K562 (cell line): ENCODE results near the gene PUS7L. TPM values are rescaled to one million over a fixed set of nuclear protein-coding genes. Genes with fewer than 3 reads are reported as not detected.

Experiments
- ATAC-seq: fragments of 200-7000 bp; cut with Tn5 transposase; 3 replicates; pipeline ENCODE4 v1.9.1; 2020; ENCODE audit warnings: moderate library complexity
- BruUV-seq: library from RNA; stranded (reverse); fragments of 400-500 nt; replicated peaks from 2 replicates; lab custom pipeline; 2021; lab: Mats Ljungman, UMichigan
- CTCF ChIA-PET: fragments of 300-600 bp; formaldehyde crosslinking; extraction: SDS; loops from one replicate; lab custom pipeline; 2021; ENCODE audit warnings: low intra/inter-chr PET ratio; lab: Yijun Ruan, JAX
- POLR2A ChIA-PET: fragments of 300-600, 350-650 bp; sonication (Branson Sonifier 250); formaldehyde crosslinking; extraction: SDS; loops from one replicate; lab custom pipeline; 2021; ENCODE audit warnings: antibody characterized with exemption, inconsistent platforms; lab: Yijun Ruan, JAX
- DNase-seq, 4 experiments: peaks; one replicate each; pipeline versions ENCODE4 v3.0.0 to v3.0.0-alpha.2; 2011 to 2018; ENCODE audit warnings: low spot score in 3 of 4, mixed read lengths in 3 of 4; ENCODE audit errors: extremely low read depth in 1 of 4
- FAIRE-seq: peaks from 2 replicates; lab custom pipeline; 2011; peaks lifted over from hg19 to GRCh38; lab: Jason Lieb, UNC
- H2AFZ ChIP-seq: 2 replicates; pipeline ENCODE4 v1.6.0; 2011; ENCODE audit warnings: low read depth, low read length, control low read depth, inconsistent platforms
- H3K27ac ChIP-seq: fragments of 200-600 bp; 3 replicates; pipeline ENCODE4 v1.8.0; 2011; ENCODE audit warnings: low read depth, mild to moderate bottlenecking, control low read depth, inconsistent platforms, low read length, moderate library complexity, mixed read lengths; ENCODE audit errors: extremely low read depth
- H3K27me3 ChIP-seq, 2 experiments: fragments of 300-600 bp in 1 of 2; 2 replicates in 1 of 2; 3 replicates in 1 of 2; pipeline versions ENCODE4 v1.6.0 to v1.8.0; 2011; ENCODE audit warnings: inconsistent platforms in 2 of 2, low read length in 2 of 2, mild to moderate bottlenecking in 1 of 2, mixed read lengths in 1 of 2, moderate library complexity in 1 of 2; ENCODE audit not compliant: control insufficient read depth in 2 of 2, insufficient read depth in 2 of 2
- H3K36me3 ChIP-seq: fragments of 300-600 bp; 3 replicates; pipeline ENCODE4 v1.8.0; 2011; ENCODE audit warnings: mild to moderate bottlenecking, low read length, inconsistent platforms; ENCODE audit not compliant: control insufficient read depth, insufficient read depth
- H3K4me1 ChIP-seq, 2 experiments: fragments of 200-600 bp in 1 of 2; replicated peaks in 1 of 2; 2 replicates in 1 of 2; 3 replicates in 1 of 2; pipeline versions ENCODE4 v1.5.1 to v1.8.0; 2011; ENCODE audit warnings: inconsistent platforms in 2 of 2, low read length in 2 of 2, mild to moderate bottlenecking in 1 of 2, mixed read lengths in 1 of 2, moderate library complexity in 1 of 2; ENCODE audit not compliant: control insufficient read depth in 2 of 2, insufficient read depth in 2 of 2
- H3K4me2 ChIP-seq: 2 replicates; pipeline ENCODE4 v1.6.1; 2011; ENCODE audit warnings: low read length, control low read depth, inconsistent platforms, mixed read lengths; ENCODE audit not compliant: insufficient read depth
- H3K4me3 ChIP-seq: fragments of 200-600 bp; sonication (generic), shearing (Covaris generic); 2 replicates; pipeline ENCODE4 v1.5.1; 2016; ENCODE audit warnings: control low read depth, inconsistent platforms
- H3K79me2 ChIP-seq: fragments of 200-600 bp; 3 replicates; pipeline ENCODE4 v1.8.0; 2011; ENCODE audit warnings: low read length, inconsistent platforms; ENCODE audit not compliant: control insufficient read depth, insufficient read depth
- H3K9ac ChIP-seq, 2 experiments: 2 replicates each; pipeline versions ENCODE4 v1.6.0 to v1.6.1; 2011; ENCODE audit warnings: low read depth in 2 of 2, low read length in 2 of 2, control low read depth in 1 of 2, inconsistent platforms in 1 of 2, mild to moderate bottlenecking in 1 of 2, mixed read lengths in 1 of 2; ENCODE audit not compliant: insufficient read depth in 1 of 2
- H3K9me1 ChIP-seq: one replicate; pipeline ENCODE4 v1.6.0; 2011; ENCODE audit warnings: inconsistent platforms, mild to moderate bottlenecking, low read length, moderate library complexity; ENCODE audit not compliant: control insufficient read depth, insufficient read depth
- H3K9me3 ChIP-seq: replicated peaks from 2 replicates; pipeline ENCODE4 v1.5.1; 2011; ENCODE audit warnings: low read depth, low read length, inconsistent platforms; ENCODE audit not compliant: control insufficient read depth, insufficient read depth
- H4K20me1 ChIP-seq: replicated peaks from 2 replicates; pipeline ENCODE4 v1.6.1; 2011; ENCODE audit warnings: low read length, inconsistent platforms, mixed read lengths; ENCODE audit not compliant: control insufficient read depth, insufficient read depth
- CSDE1 ChIP-seq, 2 experiments: fragments of 450-650 bp; IDR thresholded peaks; 2 replicates each; pipeline ENCODE4 v1.6.1; 2016; ENCODE audit warnings: mild to moderate bottlenecking in 1 of 2
- HCFC1 ChIP-seq: IDR thresholded peaks from 2 replicates; pipeline ENCODE4 v1.6.1; 2012; ENCODE audit warnings: low read depth, low read length, improper control_type of control experiment
- MAZ ChIP-seq, 2 experiments: fragments of 450-650 bp in 1 of 2; sonication (generic) in 1 of 2; formaldehyde crosslinking; IDR thresholded peaks in 1 of 2; conservative IDR thresholded peaks in 1 of 2; 2 replicates each; pipeline versions ENCODE4 v1.4.0 to v1.5.0; 2020; ENCODE audit warnings: mild to moderate bottlenecking in 1 of 2, missing genetic modification reagents in 1 of 2
- MXI1 ChIP-seq: IDR thresholded peaks from 2 replicates; pipeline ENCODE4 v1.6.1; 2011; ENCODE audit warnings: low read depth, mild to moderate bottlenecking, improper control_type of control experiment, low read length
- NFRKB ChIP-seq: fragments of 450-650 bp; IDR thresholded peaks from 2 replicates; pipeline ENCODE4 v1.6.1; 2016; ENCODE audit warnings: low read depth
- POLR2G ChIP-seq: fragments of 200-400 bp; formaldehyde crosslinking; IDR thresholded peaks from 2 replicates; pipeline ENCODE4 v1.6.1; 2017; ENCODE audit warnings: low read depth, mild to moderate bottlenecking, antibody characterized with exemption, low read length, moderate library complexity
- PTBP1 ChIP-seq: fragments of 200-400 bp; formaldehyde crosslinking; IDR thresholded peaks from 2 replicates; pipeline ENCODE4 v1.6.1; 2017; ENCODE audit warnings: low read depth, low read length
- STAT5A ChIP-seq: IDR thresholded peaks from 2 replicates; pipeline ENCODE4 v1.6.1; 2012; ENCODE audit warnings: low read length, inconsistent platforms, borderline replicate concordance
- WGBS: fragments of 100-300 bp; shearing (Covaris generic); methylation state at CpG from one replicate; pipeline ENCODE4 v1.1.6; 2016; ENCODE audit warnings: low coverage, mixed read lengths; ENCODE audit not compliant: insufficient coverage; ENCODE audit errors: missing lambda C conversion rate; 5-methylcytosine and 5-hydroxymethylcytosine counted together
- in situ Hi-C: fragments of 300-500 bp; cut with MboI; formaldehyde crosslinking; loops from 4 replicates; pipeline ENCODE4 v1.15.0; 2018; ENCODE audit warnings: inconsistent platforms, mixed read lengths
- intact Hi-C: fragments of 100-400 bp; cut with micrococcal nuclease; formaldehyde crosslinking; loops from 2 replicates; pipeline ENCODE4 v1.14.2; 2022
- polyA plus RNA-seq, 8 experiments: library from polyadenylated mRNA; depleted of rRNA in 4 of 8; stranded (reverse) in 5 of 8; unstranded in 3 of 8; fragments of >200 nt; fragmentation: Nextera tagmentation in 2 of 8; fragmentation: Illumina TruSeq in 1 of 8; extraction: Ambion mirVana in 2 of 8; extraction: Trizol in 1 of 8; gene quantifications; 2 replicates each; pipeline versions ENCODE4 v1.2.1 to v1.2.3, GENCODE V29; 2011 to 2014; ENCODE audit warnings: inconsistent platforms in 1 of 8, missing spikeins in 1 of 8
- total RNA-seq, 7 experiments: library from RNA; depleted of rRNA in 6 of 7; stranded (reverse); fragments of >200 nt in 6 of 7; fragmentation: Illumina TruSeq in 2 of 7; extraction: Trizol in 2 of 7; gene quantifications; 2 replicates each; pipeline versions ENCODE4 v1.2.1 to v1.2.3, GENCODE V29; 2011 to 2021; ENCODE audit warnings: low replicate concordance in 1 of 7
- TF ChIP-seq, protein P1 (sequence below), 2 experiments: fragments of 450-650 bp; IDR thresholded peaks; 2 replicates each; pipeline ENCODE4 v1.6.1; 2016
- TF ChIP-seq, protein P2 (sequence below): fragments of 200-800 bp; sonication (Bioruptor generic); IDR thresholded peaks from 2 replicates; pipeline ENCODE4 v1.6.1; 2017; ENCODE audit warnings: missing genetic modification characterization, missing compliant biosample characterization
- TF ChIP-seq, protein P3 (sequence below), 2 experiments: fragments of 450-650 bp in 1 of 2; IDR thresholded peaks; 2 replicates each; pipeline ENCODE4 v1.6.1; 2011 to 2017; ENCODE audit warnings: low read depth in 2 of 2, antibody characterized with exemption in 1 of 2, borderline replicate concordance in 1 of 2, low read length in 1 of 2, mild to moderate bottlenecking in 1 of 2, mixed read lengths in 1 of 2; ENCODE audit not compliant: control insufficient read depth in 1 of 2
- TF ChIP-seq, protein P4 (sequence below): sonication (generic); formaldehyde crosslinking; IDR thresholded peaks from 2 replicates; pipeline ENCODE4 v1.8.0; 2023; ENCODE audit warnings: mild to moderate bottlenecking, missing genetic modification reagents

The PUS7L gene
- total and polyA plus RNA-seq, 9 of the 15 experiments (the other 6 are each of a cell fraction or from before 2014, with no cell fraction given), result 10.8 to 53.3 (median 25.2) TPM

DNA sequence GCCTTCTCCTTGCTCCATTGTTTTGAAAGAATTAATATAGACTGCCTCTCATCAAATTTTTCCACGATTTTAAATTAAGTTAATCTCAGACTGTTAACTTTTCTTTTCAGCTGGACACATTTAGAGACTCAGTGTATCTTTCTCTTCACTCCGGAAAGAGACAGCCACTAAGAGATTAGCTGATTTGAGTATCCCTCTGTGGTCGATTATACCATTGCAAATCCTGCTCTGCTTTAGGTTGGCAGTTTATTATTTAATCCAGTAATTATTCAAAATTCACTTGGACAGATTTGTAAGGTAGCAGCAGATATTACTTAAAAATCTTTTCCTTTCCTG is 48.1 kb upstream of the PUS7L start:
- peak overlapping the region; percentile 90 for H3K4me2 ChIP-seq
- no peaks in the 10 kb centered on the region; a peak in 1 of 5 replicates for H3K27me3 ChIP-seq
- intact Hi-C loops (loop anchor here (5.0 kb wide), 1 partner anchor 49 kb away; the partner anchor contains the start of genes IRAK4 and PUS7L), in situ Hi-C loops (no loop called here)
- no peaks in the 10 kb centered on the region for H3K9me1 ChIP-seq
- BruUV-seq, result TSS peak; percentile 81
- ATAC-seq (no peak), FAIRE-seq (peak; percentile 69), DNase-seq (no peak)
- no peaks in the 10 kb centered on the region for H3K9me3 ChIP-seq
- H4K20me1 ChIP-seq, result no peaks in the 10 kb centered on the region
- H3K36me3 ChIP-seq, result peaks cover 26% of the 10 kb centered on the region
- peak overlapping the region; percentile 92 for H3K4me3 ChIP-seq
- peak overlapping the region in 1 of 2 experiments; percentile 89; a peak in 3 of 4 replicates for H3K9ac ChIP-seq
- H3K4me1 ChIP-seq, result peaks cover 0 to 2% of the 10 kb centered on the region in 2 experiments; a peak in 1 of 5 replicates
- peaks cover 40% of the 10 kb centered on the region for H3K79me2 ChIP-seq
- 0% methylated on average over 3 of the region's 3 CpGs for WGBS
- ChIA-PET POLR2A (interaction anchor here (1.4 to 2.6 kb wide), 4 partner anchors 9 to 17 kb away, joined by 4 to 12 read pairs (median 6); no protein-coding TSS in a partner anchor), CTCF (no interaction called here)
- peak overlapping the region; percentile 95 for H2AFZ ChIP-seq
- peak overlapping the region; percentile 92 for H3K27ac ChIP-seq
- TF ChIP-seq MXI1 (no peak), CSDE1 (IDR thresholded peaks at IDR 0.05) (no peak), STAT5A (no peak), MAZ (CRISPR knock-in tag; conservative IDR thresholded peaks at IDR 0.05 in 1 of 2, IDR thresholded peaks at IDR 0.05 in 1 of 2) (no peak), NFRKB (peak; percentile 4; the same call in 1 of the 2 replicates), HCFC1 (no peak), PTBP1 (no peak), POLR2G (no peak)
- TF ChIP-seq, protein P1, sequence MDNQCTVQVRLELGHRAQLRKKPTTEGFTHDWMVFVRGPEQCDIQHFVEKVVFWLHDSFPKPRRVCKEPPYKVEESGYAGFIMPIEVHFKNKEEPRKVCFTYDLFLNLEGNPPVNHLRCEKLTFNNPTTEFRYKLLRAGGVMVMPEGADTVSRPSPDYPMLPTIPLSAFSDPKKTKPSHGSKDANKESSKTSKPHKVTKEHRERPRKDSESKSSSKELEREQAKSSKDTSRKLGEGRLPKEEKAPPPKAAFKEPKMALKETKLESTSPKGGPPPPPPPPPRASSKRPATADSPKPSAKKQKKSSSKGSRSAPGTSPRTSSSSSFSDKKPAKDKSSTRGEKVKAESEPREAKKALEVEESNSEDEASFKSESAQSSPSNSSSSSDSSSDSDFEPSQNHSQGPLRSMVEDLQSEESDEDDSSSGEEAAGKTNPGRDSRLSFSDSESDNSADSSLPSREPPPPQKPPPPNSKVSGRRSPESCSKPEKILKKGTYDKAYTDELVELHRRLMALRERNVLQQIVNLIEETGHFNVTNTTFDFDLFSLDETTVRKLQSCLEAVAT (IDR thresholded peaks at IDR 0.05), result 0 out of 4 replicates have a peak, but pooled peaks of 1 of the 2 experiments have one; percentile 11
- TF ChIP-seq, protein P2, sequence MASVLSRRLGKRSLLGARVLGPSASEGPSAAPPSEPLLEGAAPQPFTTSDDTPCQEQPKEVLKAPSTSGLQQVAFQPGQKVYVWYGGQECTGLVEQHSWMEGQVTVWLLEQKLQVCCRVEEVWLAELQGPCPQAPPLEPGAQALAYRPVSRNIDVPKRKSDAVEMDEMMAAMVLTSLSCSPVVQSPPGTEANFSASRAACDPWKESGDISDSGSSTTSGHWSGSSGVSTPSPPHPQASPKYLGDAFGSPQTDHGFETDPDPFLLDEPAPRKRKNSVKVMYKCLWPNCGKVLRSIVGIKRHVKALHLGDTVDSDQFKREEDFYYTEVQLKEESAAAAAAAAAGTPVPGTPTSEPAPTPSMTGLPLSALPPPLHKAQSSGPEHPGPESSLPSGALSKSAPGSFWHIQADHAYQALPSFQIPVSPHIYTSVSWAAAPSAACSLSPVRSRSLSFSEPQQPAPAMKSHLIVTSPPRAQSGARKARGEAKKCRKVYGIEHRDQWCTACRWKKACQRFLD (CRISPR knock-in tag), result 0 out of 2 replicates have a peak, but pooled peaks have one; percentile 5
- TF ChIP-seq, protein P3, sequence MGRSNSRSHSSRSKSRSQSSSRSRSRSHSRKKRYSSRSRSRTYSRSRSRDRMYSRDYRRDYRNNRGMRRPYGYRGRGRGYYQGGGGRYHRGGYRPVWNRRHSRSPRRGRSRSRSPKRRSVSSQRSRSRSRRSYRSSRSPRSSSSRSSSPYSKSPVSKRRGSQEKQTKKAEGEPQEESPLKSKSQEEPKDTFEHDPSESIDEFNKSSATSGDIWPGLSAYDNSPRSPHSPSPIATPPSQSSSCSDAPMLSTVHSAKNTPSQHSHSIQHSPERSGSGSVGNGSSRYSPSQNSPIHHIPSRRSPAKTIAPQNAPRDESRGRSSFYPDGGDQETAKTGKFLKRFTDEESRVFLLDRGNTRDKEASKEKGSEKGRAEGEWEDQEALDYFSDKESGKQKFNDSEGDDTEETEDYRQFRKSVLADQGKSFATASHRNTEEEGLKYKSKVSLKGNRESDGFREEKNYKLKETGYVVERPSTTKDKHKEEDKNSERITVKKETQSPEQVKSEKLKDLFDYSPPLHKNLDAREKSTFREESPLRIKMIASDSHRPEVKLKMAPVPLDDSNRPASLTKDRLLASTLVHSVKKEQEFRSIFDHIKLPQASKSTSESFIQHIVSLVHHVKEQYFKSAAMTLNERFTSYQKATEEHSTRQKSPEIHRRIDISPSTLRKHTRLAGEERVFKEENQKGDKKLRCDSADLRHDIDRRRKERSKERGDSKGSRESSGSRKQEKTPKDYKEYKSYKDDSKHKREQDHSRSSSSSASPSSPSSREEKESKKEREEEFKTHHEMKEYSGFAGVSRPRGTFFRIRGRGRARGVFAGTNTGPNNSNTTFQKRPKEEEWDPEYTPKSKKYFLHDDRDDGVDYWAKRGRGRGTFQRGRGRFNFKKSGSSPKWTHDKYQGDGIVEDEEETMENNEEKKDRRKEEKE (IDR thresholded peaks at IDR 0.05; ENCODE audit: borderline replicate concordance in 1 of 2, control insufficient read depth in 1 of 2, low read depth in 2 of 2, low read length in 1 of 2), result no peak
- TF ChIP-seq, protein P4, sequence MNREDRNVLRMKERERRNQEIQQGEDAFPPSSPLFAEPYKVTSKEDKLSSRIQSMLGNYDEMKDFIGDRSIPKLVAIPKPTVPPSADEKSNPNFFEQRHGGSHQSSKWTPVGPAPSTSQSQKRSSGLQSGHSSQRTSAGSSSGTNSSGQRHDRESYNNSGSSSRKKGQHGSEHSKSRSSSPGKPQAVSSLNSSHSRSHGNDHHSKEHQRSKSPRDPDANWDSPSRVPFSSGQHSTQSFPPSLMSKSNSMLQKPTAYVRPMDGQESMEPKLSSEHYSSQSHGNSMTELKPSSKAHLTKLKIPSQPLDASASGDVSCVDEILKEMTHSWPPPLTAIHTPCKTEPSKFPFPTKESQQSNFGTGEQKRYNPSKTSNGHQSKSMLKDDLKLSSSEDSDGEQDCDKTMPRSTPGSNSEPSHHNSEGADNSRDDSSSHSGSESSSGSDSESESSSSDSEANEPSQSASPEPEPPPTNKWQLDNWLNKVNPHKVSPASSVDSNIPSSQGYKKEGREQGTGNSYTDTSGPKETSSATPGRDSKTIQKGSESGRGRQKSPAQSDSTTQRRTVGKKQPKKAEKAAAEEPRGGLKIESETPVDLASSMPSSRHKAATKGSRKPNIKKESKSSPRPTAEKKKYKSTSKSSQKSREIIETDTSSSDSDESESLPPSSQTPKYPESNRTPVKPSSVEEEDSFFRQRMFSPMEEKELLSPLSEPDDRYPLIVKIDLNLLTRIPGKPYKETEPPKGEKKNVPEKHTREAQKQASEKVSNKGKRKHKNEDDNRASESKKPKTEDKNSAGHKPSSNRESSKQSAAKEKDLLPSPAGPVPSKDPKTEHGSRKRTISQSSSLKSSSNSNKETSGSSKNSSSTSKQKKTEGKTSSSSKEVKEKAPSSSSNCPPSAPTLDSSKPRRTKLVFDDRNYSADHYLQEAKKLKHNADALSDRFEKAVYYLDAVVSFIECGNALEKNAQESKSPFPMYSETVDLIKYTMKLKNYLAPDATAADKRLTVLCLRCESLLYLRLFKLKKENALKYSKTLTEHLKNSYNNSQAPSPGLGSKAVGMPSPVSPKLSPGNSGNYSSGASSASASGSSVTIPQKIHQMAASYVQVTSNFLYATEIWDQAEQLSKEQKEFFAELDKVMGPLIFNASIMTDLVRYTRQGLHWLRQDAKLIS (CRISPR knock-in tag), result no peak
